GM23338 (cell line): ENCODE data around the gene DPYSL3. TPM values are rescaled to one million over a fixed set of nuclear protein-coding genes. Genes with fewer than 3 reads are reported as not detected.
A peak's percentile ranks its signal among the peaks of the same experiment; 100 is the strongest.

Experiments used
- ATAC-seq: fragments of 200-7000 bp; cut with Tn5 transposase; 3 replicates; pipeline ENCODE4 v1.9.1; 2020
- DNase-seq: peaks from one replicate; pipeline ENCODE4 v3.0.0-alpha.2; 2015; ENCODE audit warnings: low spot score
- H2AFZ ChIP-seq: fragments of 200-600 bp; sonication (generic); 2 replicates; pipeline ENCODE4 v1.8.0; 2016; ENCODE audit warnings: antibody characterized with exemption, mild to moderate bottlenecking, moderate library complexity
- H3F3A ChIP-seq: fragments of 200-600 bp; sonication (generic); replicated peaks from 2 replicates; pipeline ENCODE4 v1.8.0; 2017; ENCODE audit warnings: antibody characterized with exemption, mixed run types, low read depth
- H3K27ac ChIP-seq: fragments of 200-600 bp; sonication (generic); 2 replicates; pipeline ENCODE4 v1.6.1; 2016; ENCODE audit warnings: low read depth
- H3K27me3 ChIP-seq: fragments of 200-600 bp; sonication (generic); 2 replicates; pipeline ENCODE4 v1.8.0; 2016; ENCODE audit warnings: mild to moderate bottlenecking, mixed run types, moderate library complexity; ENCODE audit not compliant: insufficient read depth
- H3K36me3 ChIP-seq: fragments of 200-600 bp; sonication (generic); 2 replicates; pipeline ENCODE4 v1.8.0; 2016; ENCODE audit warnings: mild to moderate bottlenecking; ENCODE audit not compliant: insufficient read depth
- H3K4me1 ChIP-seq: fragments of 200-600 bp; sonication (generic); 2 replicates; pipeline ENCODE4 v1.8.0; 2016; ENCODE audit warnings: mild to moderate bottlenecking, moderate library complexity; ENCODE audit not compliant: insufficient read depth
- H3K4me2 ChIP-seq: fragments of 200-600 bp; sonication (generic); 2 replicates; pipeline ENCODE4 v1.7.1; 2017; ENCODE audit warnings: mixed run types
- H3K4me3 ChIP-seq: fragments of 200-600 bp; sonication (generic); 2 replicates; pipeline ENCODE4 v1.6.1; 2016; ENCODE audit warnings: mixed run types
- H3K79me2 ChIP-seq: fragments of 200-600 bp; sonication (generic); replicated peaks from 2 replicates; pipeline ENCODE4 v1.8.0; 2017; ENCODE audit warnings: mild to moderate bottlenecking; ENCODE audit not compliant: insufficient read depth
- H3K9me2 ChIP-seq: fragments of 200-600 bp; sonication (generic); 2 replicates; pipeline ENCODE4 v1.8.0; 2017; ENCODE audit not compliant: insufficient read depth
- H4K20me1 ChIP-seq: fragments of 200-600 bp; sonication (generic); replicated peaks from 2 replicates; pipeline ENCODE4 v1.8.0; 2017; ENCODE audit warnings: mild to moderate bottlenecking; ENCODE audit not compliant: insufficient read depth
- H3K27ac Mint-ChIP-seq: 2 replicates; pipeline ENCODE4 v1.8.0; 2020; ENCODE audit warnings: inconsistent platforms, mild to moderate bottlenecking, moderate library complexity, mixed read lengths
- H3K27me3 Mint-ChIP-seq: 3 replicates; pipeline ENCODE4 v1.8.0; 2022; ENCODE audit warnings: low read depth, mild to moderate bottlenecking, moderate library complexity, mixed read lengths, inconsistent platforms; ENCODE audit not compliant: insufficient read depth, poor library complexity
- H3K36me3 Mint-ChIP-seq: 3 replicates; pipeline ENCODE4 v1.8.0; 2021; ENCODE audit warnings: low read depth, mild to moderate bottlenecking, inconsistent platforms, moderate library complexity, mixed read lengths
- H3K4me1 Mint-ChIP-seq: 3 replicates; pipeline ENCODE4 v1.8.0; 2020; ENCODE audit warnings: mild to moderate bottlenecking, inconsistent platforms, mixed read lengths
- H3K4me3 Mint-ChIP-seq: 3 replicates; pipeline ENCODE4 v1.8.0; 2021; ENCODE audit warnings: moderate library complexity, mild to moderate bottlenecking, inconsistent platforms, mixed read lengths
- H3K9me3 Mint-ChIP-seq: 3 replicates; pipeline ENCODE4 v1.8.0; 2020; ENCODE audit warnings: moderate library complexity, mild to moderate bottlenecking, inconsistent platforms, mixed read lengths
- EZH2phosphoT487 ChIP-seq: fragments of 200-600 bp; sonication (generic); IDR thresholded peaks from one replicate; pipeline ENCODE4 v1.8.1; 2018; ENCODE audit warnings: antibody characterized with exemption; ENCODE audit not compliant: unreplicated experiment
- JUNB ChIP-seq: IDR thresholded peaks from one replicate; pipeline ENCODE4 v1.6.1; 2016; ENCODE audit warnings: antibody characterized with exemption; ENCODE audit not compliant: unreplicated experiment
- ZNF331 ChIP-seq: fragments of 250-450 bp; sonication (Bioruptor Pico); IDR thresholded peaks from 2 replicates; pipeline ENCODE4 v1.5.0; 2020; ENCODE audit warnings: low read depth, mild to moderate bottlenecking, moderate library complexity
- polyA plus RNA-seq: library from polyadenylated mRNA; unstranded; fragments of >200 nt; fragmentation: Nextera tagmentation; extraction: Ambion mirVana; gene quantifications from 2 replicates; pipeline ENCODE4 v1.2.1, GENCODE V29; 2016
- total RNA-seq: library from RNA; depleted of rRNA; stranded (reverse); fragments of >200 nt; shearing (Covaris generic); gene quantifications from 2 replicates; pipeline ENCODE4 v1.2.3, GENCODE V29; 2014
- TF ChIP-seq, protein P1 (sequence below): fragments of 250-450 bp; sonication (Bioruptor Pico); IDR thresholded peaks from 2 replicates; pipeline ENCODE4 v1.5.0; 2020; ENCODE audit warnings: mild to moderate bottlenecking, moderate library complexity
- TF ChIP-seq, protein P2 (sequence below), 2 experiments: fragments of 200-600 bp in 1 of 2; sonication (generic) in 1 of 2; conservative IDR thresholded peaks; 2 replicates each; pipeline versions ENCODE4 v1.5.1 to v1.6.1; 2016 to 2017; ENCODE audit warnings: antibody characterized with exemption in 2 of 2, low read depth in 2 of 2, mild to moderate bottlenecking in 2 of 2, moderate library complexity in 1 of 2

The DPYSL3 gene
- total and polyA plus RNA-seq, 2 experiments from 2014 or later: 97.6 to 455 TPM

DNA sequence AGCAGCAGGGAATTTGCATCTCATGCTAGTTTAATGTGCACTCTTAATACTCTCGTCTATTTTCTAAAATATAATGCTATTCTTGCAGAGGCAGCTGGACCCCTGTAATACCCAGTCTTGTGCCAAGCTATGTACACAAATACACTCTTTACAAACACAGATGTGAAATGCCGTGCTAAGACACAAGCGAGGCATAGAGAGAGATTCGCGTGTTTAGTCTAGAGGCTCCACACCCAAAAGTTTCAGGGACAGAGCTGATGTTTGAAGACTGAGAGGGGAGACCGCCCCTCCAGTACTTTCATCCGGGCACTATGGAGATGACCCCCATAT lies 1.2 kb downstream of the DPYSL3 start:
- peak overlapping the region; percentile 91 for H3K4me3 ChIP-seq

More for the DNA sequence above, 1.2 kb downstream of the DPYSL3 start:
- no peaks in the 10 kb centered on the region for H3K36me3 ChIP-seq
- no peak overlapping the region for H3K27ac ChIP-seq
- ATAC-seq (no peak), DNase-seq (no peak)
- peaks cover 15% of the 10 kb centered on the region for H3K27me3 ChIP-seq
- H3K9me3 Mint-ChIP-seq: no peaks in the 10 kb centered on the region
- H3K36me3 Mint-ChIP-seq: peaks cover 8% of the 10 kb centered on the region
- TF ChIP-seq ZNF331 (CRISPR knock-in tag): no peak
- TF ChIP-seq EZH2phosphoT487: no peak
- TF ChIP-seq, protein P1, sequence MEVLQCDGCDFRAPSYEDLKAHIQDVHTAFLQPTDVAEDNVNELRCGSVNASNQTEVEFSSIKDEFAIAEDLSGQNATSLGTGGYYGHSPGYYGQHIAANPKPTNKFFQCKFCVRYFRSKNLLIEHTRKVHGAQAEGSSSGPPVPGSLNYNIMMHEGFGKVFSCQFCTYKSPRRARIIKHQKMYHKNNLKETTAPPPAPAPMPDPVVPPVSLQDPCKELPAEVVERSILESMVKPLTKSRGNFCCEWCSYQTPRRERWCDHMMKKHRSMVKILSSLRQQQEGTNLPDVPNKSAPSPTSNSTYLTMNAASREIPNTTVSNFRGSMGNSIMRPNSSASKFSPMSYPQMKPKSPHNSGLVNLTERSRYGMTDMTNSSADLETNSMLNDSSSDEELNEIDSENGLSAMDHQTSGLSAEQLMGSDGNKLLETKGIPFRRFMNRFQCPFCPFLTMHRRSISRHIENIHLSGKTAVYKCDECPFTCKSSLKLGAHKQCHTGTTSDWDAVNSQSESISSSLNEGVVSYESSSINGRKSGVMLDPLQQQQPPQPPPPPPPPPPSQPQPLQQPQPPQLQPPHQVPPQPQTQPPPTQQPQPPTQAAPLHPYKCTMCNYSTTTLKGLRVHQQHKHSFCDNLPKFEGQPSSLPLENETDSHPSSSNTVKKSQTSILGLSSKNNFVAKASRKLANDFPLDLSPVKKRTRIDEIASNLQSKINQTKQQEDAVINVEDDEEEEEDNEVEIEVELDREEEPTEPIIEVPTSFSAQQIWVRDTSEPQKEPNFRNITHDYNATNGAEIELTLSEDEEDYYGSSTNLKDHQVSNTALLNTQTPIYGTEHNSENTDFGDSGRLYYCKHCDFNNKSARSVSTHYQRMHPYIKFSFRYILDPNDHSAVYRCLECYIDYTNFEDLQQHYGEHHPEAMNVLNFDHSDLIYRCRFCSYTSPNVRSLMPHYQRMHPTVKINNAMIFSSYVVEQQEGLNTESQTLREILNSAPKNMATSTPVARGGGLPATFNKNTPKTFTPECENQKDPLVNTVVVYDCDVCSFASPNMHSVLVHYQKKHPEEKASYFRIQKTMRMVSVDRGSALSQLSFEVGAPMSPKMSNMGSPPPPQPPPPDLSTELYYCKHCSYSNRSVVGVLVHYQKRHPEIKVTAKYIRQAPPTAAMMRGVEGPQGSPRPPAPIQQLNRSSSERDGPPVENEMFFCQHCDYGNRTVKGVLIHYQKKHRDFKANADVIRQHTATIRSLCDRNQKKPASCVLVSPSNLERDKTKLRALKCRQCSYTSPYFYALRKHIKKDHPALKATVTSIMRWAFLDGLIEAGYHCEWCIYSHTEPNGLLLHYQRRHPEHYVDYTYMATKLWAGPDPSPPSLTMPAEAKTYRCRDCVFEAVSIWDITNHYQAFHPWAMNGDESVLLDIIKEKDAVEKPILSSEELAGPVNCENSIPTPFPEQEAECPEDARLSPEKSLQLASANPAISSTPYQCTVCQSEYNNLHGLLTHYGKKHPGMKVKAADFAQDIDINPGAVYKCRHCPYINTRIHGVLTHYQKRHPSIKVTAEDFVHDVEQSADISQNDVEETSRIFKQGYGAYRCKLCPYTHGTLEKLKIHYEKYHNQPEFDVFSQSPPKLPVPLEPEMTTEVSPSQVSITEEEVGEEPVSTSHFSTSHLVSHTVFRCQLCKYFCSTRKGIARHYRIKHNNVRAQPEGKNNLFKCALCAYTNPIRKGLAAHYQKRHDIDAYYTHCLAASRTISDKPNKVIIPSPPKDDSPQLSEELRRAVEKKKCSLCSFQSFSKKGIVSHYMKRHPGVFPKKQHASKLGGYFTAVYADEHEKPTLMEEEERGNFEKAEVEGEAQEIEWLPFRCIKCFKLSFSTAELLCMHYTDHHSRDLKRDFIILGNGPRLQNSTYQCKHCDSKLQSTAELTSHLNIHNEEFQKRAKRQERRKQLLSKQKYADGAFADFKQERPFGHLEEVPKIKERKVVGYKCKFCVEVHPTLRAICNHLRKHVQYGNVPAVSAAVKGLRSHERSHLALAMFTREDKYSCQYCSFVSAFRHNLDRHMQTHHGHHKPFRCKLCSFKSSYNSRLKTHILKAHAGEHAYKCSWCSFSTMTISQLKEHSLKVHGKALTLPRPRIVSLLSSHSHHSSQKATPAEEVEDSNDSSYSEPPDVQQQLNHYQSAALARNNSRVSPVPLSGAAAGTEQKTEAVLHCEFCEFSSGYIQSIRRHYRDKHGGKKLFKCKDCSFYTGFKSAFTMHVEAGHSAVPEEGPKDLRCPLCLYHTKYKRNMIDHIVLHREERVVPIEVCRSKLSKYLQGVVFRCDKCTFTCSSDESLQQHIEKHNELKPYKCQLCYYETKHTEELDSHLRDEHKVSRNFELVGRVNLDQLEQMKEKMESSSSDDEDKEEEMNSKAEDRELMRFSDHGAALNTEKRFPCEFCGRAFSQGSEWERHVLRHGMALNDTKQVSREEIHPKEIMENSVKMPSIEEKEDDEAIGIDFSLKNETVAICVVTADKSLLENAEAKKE (CRISPR knock-in tag): no peak
- no peak for TF ChIP-seq JUNB
- TF ChIP-seq, protein P2, sequence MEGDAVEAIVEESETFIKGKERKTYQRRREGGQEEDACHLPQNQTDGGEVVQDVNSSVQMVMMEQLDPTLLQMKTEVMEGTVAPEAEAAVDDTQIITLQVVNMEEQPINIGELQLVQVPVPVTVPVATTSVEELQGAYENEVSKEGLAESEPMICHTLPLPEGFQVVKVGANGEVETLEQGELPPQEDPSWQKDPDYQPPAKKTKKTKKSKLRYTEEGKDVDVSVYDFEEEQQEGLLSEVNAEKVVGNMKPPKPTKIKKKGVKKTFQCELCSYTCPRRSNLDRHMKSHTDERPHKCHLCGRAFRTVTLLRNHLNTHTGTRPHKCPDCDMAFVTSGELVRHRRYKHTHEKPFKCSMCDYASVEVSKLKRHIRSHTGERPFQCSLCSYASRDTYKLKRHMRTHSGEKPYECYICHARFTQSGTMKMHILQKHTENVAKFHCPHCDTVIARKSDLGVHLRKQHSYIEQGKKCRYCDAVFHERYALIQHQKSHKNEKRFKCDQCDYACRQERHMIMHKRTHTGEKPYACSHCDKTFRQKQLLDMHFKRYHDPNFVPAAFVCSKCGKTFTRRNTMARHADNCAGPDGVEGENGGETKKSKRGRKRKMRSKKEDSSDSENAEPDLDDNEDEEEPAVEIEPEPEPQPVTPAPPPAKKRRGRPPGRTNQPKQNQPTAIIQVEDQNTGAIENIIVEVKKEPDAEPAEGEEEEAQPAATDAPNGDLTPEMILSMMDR (conservative IDR thresholded peaks at IDR 0.05; ENCODE audit: low read depth in 2 of 2): no peak
- no peak overlapping the region; the same call in 1 of the 2 replicates for H3K27ac Mint-ChIP-seq
- no peaks in the 10 kb centered on the region; the same call in 1 of the 2 replicates for H4K20me1 ChIP-seq
- peaks cover 24% of the 10 kb centered on the region for H3K4me1 Mint-ChIP-seq
- peaks cover 6% of the 10 kb centered on the region; the same call in 1 of the 2 replicates for H3F3A ChIP-seq
- no peaks in the 10 kb centered on the region for H3K9me2 ChIP-seq
- peak overlapping the region; percentile 100 for H2AFZ ChIP-seq
- H3K79me2 ChIP-seq: peaks cover 59% of the 10 kb centered on the region
- H3K4me3 Mint-ChIP-seq: peak overlapping the region; percentile 90
- peak overlapping the region; percentile 95 for H3K4me2 ChIP-seq
- peaks cover 21% of the 10 kb centered on the region for H3K4me1 ChIP-seq
- H3K27me3 Mint-ChIP-seq: peaks cover 13% of the 10 kb centered on the region
